Measurements from ENCODE around the gene ABCC1. TPM values are rescaled to one million over a fixed set of nuclear protein-coding genes. Genes with fewer than 3 reads are reported as not detected.

The ABCC1 gene
- total RNA-seq, 1 experiment from 2014 or later, result 10.0 TPM

- H3K4me3 ChIP-seq, result no peak overlapping the region
- no peaks in the 10 kb centered on the region for H3K27me3 ChIP-seq
- no peaks in the 10 kb centered on the region for H3K36me3 ChIP-seq
- H3K4me1 ChIP-seq, result peaks cover 17% of the 10 kb centered on the region
- peak overlapping the region; percentile 69 for H3K27ac ChIP-seq
- no peaks in the 10 kb centered on the region for H3K9me3 ChIP-seq (replicated peaks)
- DNase-seq, result peak; percentile 94 to 95
Observed at GRCh38 chr16:16021988-16022682, 72.7 kb downstream of the ABCC1 start.

GRCh38 chr16:16022683-16023064 lies 73.3 kb downstream of the ABCC1 start:
- no peak overlapping the region for H3K4me3 ChIP-seq
- H3K27me3 ChIP-seq, result no peaks in the 10 kb centered on the region
- H3K4me1 ChIP-seq, result peaks cover 17% of the 10 kb centered on the region
- no peaks in the 10 kb centered on the region for H3K36me3 ChIP-seq
- no peaks in the 10 kb centered on the region for H3K9me3 ChIP-seq (replicated peaks)
- no peak for DNase-seq
- H3K27ac ChIP-seq, result peak overlapping the region; percentile 69

DNA sequence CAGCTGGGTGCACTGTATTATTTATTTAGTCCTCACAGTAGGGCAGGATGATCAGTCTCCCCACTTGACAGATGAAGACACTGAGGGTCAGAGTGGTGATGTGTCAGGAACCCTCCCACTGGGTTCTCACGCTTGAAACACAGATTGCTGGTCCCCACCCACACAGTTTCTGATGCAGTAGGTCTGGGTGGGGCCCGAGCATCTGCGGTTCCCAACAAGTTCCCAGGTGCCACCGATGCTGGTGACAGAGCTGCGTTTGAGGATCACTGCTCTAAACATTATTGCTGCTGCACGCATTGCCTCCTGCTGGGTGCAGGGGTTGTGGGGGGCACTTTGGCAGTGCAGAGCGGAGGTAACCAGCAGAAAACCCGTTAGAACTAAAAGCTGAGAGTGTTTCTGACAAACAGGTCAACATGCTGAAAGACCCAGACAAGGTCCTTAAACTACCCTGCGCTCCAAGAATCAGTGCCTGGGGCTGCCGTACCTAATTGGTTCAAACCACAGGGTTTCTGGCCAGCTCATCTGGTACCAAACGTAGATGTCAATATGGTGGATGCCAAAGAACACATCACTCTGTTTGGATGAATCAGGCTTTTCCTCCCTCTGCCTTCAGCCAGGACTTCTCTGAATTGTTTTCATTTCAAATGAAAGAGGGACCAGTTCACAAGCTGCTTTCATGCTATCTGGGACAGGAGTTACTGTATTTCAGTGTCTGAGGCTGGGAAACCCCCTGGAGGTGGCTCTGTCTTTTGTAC lies 76.0 kb downstream of the ABCC1 start:
- no peak for DNase-seq
- Histone ChIP-seq H3K36me3 (no peaks in the 10 kb centered on the region), H3K27me3 (no peaks in the 10 kb centered on the region), H3K4me1 (peaks cover 17% of the 10 kb centered on the region), H3K27ac (no peak overlapping the region), H3K4me3 (no peak overlapping the region), H3K9me3 (replicated peaks) (no peaks in the 10 kb centered on the region)

GRCh38 chr16:16027728-16028310 lies 78.4 kb downstream of the ABCC1 start:
- H3K36me3 ChIP-seq, result no peaks in the 10 kb centered on the region
- no peak overlapping the region for H3K4me3 ChIP-seq
- H3K27ac ChIP-seq, result no peak overlapping the region
- no peaks in the 10 kb centered on the region; the same call in 1 of the 2 replicates for H3K4me1 ChIP-seq
- H3K27me3 ChIP-seq, result no peaks in the 10 kb centered on the region
- H3K9me3 ChIP-seq (replicated peaks), result no peaks in the 10 kb centered on the region
- DNase-seq, result no peak

- Histone ChIP-seq H3K4me1 (no peaks in the 10 kb centered on the region), H3K36me3 (no peaks in the 10 kb centered on the region), H3K9me3 (replicated peaks) (no peaks in the 10 kb centered on the region), H3K27ac (no peak overlapping the region), H3K4me3 (no peak overlapping the region), H3K27me3 (no peaks in the 10 kb centered on the region)
- DNase-seq, result no peak
Observed at GRCh38 chr16:16028311-16028999, 79.0 kb downstream of the ABCC1 start.

DNA sequence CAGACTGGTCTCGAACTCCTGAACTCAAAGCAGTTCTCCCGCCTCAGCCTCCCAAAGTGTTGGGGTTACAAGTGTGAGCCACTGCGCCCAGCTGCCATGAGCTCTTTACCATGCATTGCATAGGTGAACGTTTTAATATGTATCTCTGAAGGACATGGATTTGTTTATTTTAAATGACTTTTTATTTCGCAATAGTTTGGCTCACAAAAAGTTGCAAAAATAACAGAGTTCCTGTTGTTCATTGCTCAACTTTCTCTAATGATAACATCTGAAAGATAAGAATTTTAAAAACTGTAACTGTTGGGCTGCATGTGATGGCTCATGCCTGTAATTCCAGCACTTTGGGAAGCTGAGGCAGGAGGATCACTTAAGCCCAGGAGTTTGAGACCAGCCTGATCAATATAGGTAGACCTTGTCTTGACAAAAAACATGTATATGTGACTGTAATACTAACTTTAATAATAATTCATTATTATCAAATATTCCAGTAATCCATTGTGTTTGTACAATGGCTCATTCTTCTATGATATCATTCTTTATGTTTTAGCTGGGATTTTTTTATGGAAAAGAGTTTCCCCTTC lies 80.1 kb downstream of the ABCC1 start:
- no peaks in the 10 kb centered on the region for H3K4me1 ChIP-seq
- no peak for DNase-seq
- H3K36me3 ChIP-seq, result no peaks in the 10 kb centered on the region
- no peaks in the 10 kb centered on the region for H3K27me3 ChIP-seq
- H3K27ac ChIP-seq, result no peak overlapping the region
- no peak overlapping the region for H3K4me3 ChIP-seq
- H3K9me3 ChIP-seq (replicated peaks), result no peaks in the 10 kb centered on the region

GRCh38 chr16:16030449-16030848 lies 81.0 kb downstream of the ABCC1 start:
- no peaks in the 10 kb centered on the region for H3K27me3 ChIP-seq
- H3K27ac ChIP-seq, result no peak overlapping the region
- H3K36me3 ChIP-seq, result no peaks in the 10 kb centered on the region
- no peaks in the 10 kb centered on the region for H3K4me1 ChIP-seq
- DNase-seq, result no peak
- no peaks in the 10 kb centered on the region for H3K9me3 ChIP-seq (replicated peaks)
- no peak overlapping the region for H3K4me3 ChIP-seq

DNA sequence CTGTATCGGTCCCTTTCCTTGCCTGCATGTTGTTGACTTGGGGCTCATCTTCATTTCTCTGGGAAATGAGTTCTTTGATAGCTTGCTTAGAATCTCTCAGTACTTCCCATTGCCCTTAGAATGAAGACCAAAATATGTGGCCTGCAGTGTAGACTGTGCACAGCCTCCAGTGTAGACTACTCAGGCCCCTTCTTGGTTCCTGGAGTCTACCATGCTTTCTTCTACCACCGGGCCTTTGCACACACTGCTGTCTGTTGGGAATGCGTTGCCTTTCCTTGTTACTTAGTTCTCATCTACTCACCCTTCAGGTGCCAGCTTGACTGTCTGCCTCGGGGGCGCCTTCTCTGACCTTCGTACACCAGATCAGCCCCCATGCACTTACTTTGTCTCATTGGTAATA lies 82.0 kb downstream of the ABCC1 start:
- Histone ChIP-seq H3K27me3 (no peaks in the 10 kb centered on the region), H3K4me1 (no peaks in the 10 kb centered on the region), H3K9me3 (replicated peaks) (no peaks in the 10 kb centered on the region), H3K27ac (no peak overlapping the region), H3K36me3 (0 out of 2 replicates have a peak, but pooled peaks cover 1% of the 10 kb centered on the region), H3K4me3 (no peak overlapping the region)
- no peak for DNase-seq

- no peak for DNase-seq
- Histone ChIP-seq H3K9me3 (replicated peaks) (no peaks in the 10 kb centered on the region), H3K4me3 (no peak overlapping the region), H3K27me3 (no peaks in the 10 kb centered on the region), H3K4me1 (no peaks in the 10 kb centered on the region), H3K36me3 (peaks cover 3% of the 10 kb centered on the region; the same call in 1 of the 2 replicates), H3K27ac (no peak overlapping the region)
Observed at GRCh38 chr16:16032271-16032979, 83.0 kb downstream of the ABCC1 start.

GRCh38 chr16:16033208-16033717 lies 83.8 kb downstream of the ABCC1 start:
- DNase-seq, result no peak
- peaks cover 6% of the 10 kb centered on the region for H3K36me3 ChIP-seq
- H3K9me3 ChIP-seq (replicated peaks), result no peaks in the 10 kb centered on the region
- no peaks in the 10 kb centered on the region for H3K27me3 ChIP-seq
- no peak overlapping the region for H3K4me3 ChIP-seq
- H3K27ac ChIP-seq, result no peak overlapping the region
- H3K4me1 ChIP-seq, result no peaks in the 10 kb centered on the region

DNA sequence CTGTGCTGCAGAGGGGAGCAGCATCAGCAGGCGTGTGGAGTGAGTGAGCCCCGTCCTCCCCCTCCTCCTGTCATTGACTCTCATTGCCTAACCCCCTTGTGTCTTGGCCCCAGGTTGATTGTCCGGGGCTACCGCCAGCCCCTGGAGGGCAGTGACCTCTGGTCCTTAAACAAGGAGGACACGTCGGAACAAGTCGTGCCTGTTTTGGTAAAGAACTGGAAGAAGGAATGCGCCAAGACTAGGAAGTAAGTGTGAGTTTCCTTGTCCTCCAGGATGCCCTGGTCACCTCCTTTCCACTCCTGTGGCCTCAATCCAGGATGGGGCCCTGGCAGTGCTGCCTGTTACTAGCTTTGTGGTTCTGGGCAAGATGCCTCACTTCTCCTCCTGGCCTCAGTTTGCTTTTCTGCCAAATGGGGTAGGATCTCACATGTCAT lies 87.0 kb downstream of the ABCC1 start:
- Histone ChIP-seq H3K27ac (no peak overlapping the region), H3K4me1 (no peaks in the 10 kb centered on the region), H3K36me3 (peaks cover 8% of the 10 kb centered on the region), H3K4me3 (no peak overlapping the region), H3K27me3 (no peaks in the 10 kb centered on the region), H3K9me3 (replicated peaks) (no peaks in the 10 kb centered on the region)
- no peak for DNase-seq

GRCh38 chr16:16037521-16037920 lies 88.1 kb downstream of the ABCC1 start:
- H3K9me3 ChIP-seq (replicated peaks), result no peaks in the 10 kb centered on the region
- H3K27me3 ChIP-seq, result no peaks in the 10 kb centered on the region
- peaks cover 10% of the 10 kb centered on the region for H3K36me3 ChIP-seq
- no peaks in the 10 kb centered on the region for H3K4me1 ChIP-seq
- no peak overlapping the region for H3K4me3 ChIP-seq
- no peak for DNase-seq
- no peak overlapping the region for H3K27ac ChIP-seq

DNA sequence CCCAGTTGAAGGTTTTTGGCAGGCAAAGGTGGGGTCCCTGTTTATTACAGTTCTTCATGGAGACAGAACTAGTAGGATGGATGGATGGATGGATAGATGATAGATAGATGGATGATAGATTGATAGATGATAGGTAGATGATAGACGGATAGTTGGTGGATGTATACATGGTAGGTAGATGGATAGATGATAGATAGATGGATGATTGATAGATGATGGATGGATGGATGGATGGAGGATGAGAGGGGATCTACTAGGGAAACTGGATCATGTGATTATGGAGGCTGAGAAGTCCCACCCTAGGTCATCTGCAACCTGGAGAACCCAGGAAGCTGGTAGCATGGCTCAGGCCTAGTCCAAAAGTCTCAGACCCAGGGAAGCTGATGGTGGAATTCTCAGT lies 88.6 kb downstream of the ABCC1 start:
- no peak for DNase-seq
- H3K36me3 ChIP-seq, result peaks cover 10% of the 10 kb centered on the region

DNA sequence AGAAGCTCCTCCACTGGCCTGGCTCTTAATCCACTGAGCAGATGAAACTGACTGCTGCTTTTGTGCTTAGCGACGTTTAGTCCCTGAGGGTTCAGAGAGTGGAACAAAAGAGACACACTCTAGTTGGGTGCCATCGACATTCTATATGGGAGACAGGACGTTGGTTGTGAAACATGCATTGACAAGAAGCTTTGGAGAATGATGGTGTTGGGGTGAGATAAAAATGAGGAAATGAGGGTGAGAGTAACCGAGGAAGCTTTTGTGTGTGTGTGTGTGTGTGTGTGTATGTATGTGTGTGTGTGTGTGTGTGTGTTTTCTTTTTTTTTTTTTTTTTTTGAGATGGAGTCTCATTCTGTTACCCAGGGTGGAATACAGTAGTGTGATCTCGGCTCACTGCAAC lies 89.5 kb downstream of the ABCC1 start:
- no peaks in the 10 kb centered on the region for H3K4me1 ChIP-seq
- no peak overlapping the region for H3K4me3 ChIP-seq
- H3K36me3 ChIP-seq, result peaks cover 13% of the 10 kb centered on the region
- no peak overlapping the region for H3K27ac ChIP-seq
- H3K9me3 ChIP-seq (replicated peaks), result no peaks in the 10 kb centered on the region
- DNase-seq, result no peak
- no peaks in the 10 kb centered on the region for H3K27me3 ChIP-seq

More for the DNA sequence above, 88.6 kb downstream of the ABCC1 start:
- no peak overlapping the region for H3K4me3 ChIP-seq
- H3K4me1 ChIP-seq, result no peaks in the 10 kb centered on the region
- no peaks in the 10 kb centered on the region for H3K27me3 ChIP-seq
- H3K27ac ChIP-seq, result no peak overlapping the region
- no peaks in the 10 kb centered on the region for H3K9me3 ChIP-seq (replicated peaks)
